Activated CD4-positive, alpha-beta T cell treated with anti-CD3 and anti-CD28 coated beads for 48 hours (primary cell): ENCODE data around the gene TIGD4.
A peak's percentile ranks its signal among the peaks of the same experiment; 100 is the strongest.
"Not testable (repeated sequence)": the region's sequence is repeated elsewhere in the genome, so short reads cannot be mapped to it uniquely, and the experiment has no call there.

Source experiments
- DNase-seq: peaks from one replicate; pipeline ENCODE4 v3.0.0-alpha.2; 2020

Gene TIGD4

DNA sequence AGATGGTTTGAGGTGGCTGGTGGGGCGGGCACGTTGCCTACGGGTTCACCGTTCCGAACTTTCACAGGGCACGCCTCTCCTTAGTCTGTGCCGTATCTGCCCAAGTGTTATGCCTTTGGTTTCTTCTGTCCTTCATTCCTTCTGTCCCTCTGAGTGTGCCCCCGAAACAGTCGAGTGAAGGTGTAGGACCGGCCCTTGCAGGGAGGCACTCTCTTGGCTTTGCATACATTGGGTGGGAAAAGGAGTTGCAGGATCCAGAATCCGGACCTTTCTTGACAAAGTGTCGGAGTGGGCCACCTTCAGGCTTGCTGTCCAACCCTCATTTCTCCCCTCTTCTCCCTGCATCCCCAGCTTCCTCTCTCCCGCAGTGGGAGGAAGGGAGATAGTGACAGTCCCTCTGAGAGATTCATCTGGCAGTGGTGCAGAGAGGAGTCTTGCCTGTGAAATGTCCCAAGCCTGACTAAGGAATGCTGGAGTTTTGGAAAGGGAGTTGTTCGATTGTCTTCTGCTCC is 793 bp upstream of the TIGD4 start:
- no peak for DNase-seq

DNA sequence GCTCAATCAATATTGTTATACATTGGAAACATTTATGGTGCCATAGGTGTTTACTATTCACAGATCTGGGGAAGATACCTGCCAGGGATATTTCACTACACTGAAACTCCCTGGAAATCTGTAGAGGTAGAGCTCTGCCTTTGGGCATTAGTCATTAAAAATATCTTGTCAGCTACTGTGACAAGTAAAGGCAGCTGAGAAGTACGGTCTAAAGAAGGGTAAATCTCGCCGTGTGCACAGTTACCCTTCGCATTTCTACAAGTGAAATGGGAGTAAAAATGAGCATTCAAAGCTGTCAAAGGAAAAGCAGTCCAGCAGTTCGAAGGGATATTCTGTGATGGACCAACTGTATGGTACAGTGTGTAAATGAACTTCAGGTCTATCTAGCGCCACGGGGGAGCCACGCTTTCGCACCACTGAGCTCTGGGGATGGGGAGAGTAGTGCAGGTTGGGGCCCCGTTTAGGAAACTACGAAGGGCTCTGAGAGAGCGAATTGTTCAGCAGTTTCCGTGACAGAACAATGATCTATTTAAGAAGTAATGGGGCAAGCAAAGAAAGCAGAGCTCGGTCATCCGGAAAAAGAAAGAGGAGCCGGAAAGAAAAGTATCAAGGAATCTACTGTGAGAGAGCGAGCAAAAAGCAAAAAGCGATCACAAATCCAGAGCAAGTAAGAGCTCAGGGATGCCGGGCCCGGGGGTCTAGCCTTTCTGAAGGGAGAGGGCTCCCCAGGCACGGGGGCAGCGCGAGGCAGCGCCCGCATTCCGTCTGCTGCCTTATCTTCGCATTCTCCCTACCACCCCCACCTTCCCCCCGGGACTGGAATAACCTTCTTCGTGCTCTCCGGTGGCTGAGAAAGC is 646 bp downstream of the TIGD4 start:
- peak; percentile 48 for DNase-seq

GRCh38 chr4:152777488-152777887 is 2.0 kb downstream of the TIGD4 start:
- no peak for DNase-seq

- DNase-seq, result no peak
Measured at GRCh38 chr4:152776352-152776751, 3.2 kb downstream of the TIGD4 start.

- DNase-seq, result no peak
Measured at GRCh38 chr4:152773953-152774352, 5.6 kb downstream of the TIGD4 start.

- DNase-seq, result no peak
Measured at GRCh38 chr4:152773339-152773738, 6.2 kb downstream of the TIGD4 start.

DNA sequence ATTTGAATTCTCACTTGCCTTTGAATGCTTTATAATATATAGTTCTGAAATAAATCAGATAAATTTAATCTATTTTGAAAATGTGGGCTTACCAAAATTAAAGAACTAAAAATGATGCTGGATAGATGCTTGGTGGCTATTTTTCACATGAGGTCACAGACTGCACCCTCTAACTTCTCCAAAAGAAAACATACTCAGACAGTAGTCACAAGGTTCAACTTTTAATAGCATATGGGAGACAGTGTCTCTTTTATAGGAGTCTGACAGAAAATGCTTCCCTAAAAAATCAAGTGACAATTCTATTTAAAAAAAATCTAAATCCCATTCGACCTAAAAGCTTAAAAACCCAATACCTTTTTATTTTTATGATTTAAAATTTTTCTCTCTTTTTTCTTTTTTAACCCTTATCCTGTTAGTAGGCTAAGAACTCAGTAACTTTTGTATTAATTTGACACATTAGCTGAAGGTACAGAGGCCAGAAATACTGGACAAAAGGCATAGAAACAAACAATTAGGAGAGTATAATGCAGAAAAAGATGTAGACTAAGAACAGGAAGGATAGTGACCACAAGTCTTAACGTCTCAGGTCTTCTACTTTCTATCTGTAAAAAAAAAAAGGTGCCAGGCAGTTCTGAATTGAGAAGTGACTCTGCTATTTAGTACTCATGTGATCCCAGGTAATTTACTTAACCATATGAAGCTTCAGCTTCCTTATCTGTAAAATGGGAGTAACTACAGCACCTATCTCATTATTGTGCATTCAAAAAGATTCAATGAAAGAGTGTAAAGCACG is 7.6 kb downstream of the TIGD4 start:
- DNase-seq, result no peak

- not testable (repeated sequence) for DNase-seq
Measured at GRCh38 chr4:152765069-152765737, 14.3 kb downstream of the TIGD4 start.

DNA sequence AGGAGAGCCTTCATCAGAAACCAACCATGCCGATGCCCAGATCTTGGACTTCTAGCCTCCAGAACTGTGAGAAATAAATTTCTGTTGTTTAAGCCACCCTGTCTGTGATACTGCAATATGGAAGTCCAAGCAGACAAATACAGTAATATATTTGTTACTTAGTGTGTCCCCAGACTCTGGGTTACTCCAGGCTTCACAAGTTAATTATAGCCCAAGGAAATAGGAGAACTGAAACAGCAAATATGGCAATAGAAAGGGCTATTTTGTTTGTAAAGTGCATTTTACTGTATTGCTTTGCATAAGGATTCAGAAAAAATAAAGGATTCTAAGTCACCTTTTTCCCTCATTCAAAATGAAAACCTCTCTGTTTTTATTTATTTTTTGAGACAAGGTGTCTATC is 15.7 kb downstream of the TIGD4 start:
- DNase-seq, result no peak

- DNase-seq, result no peak
Measured at GRCh38 chr4:152748619-152749018, 30.9 kb downstream of the TIGD4 start.

- no peak for DNase-seq
Measured at GRCh38 chr4:152747444-152747843, 32.1 kb downstream of the TIGD4 start.

DNA sequence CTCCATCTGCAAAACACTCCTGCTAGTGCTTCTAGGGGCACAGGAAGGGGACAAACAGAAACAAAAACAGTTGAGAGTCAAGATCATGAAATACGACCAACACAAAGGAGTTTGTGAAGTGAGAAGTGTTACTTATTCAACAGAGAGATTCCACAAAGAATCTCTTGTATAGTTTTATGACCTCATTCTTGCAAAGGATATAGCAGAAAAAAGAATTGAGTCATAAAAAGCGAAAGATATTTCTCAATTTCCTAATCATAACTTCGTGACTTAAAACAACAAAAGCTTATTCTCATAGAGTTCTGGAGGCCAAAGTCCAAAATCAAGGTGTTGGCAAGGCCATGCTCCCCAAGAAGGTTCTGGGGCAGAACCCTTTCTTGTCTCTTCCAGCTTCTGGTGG is 40.7 kb downstream of the TIGD4 start:
- no peak for DNase-seq

DNA sequence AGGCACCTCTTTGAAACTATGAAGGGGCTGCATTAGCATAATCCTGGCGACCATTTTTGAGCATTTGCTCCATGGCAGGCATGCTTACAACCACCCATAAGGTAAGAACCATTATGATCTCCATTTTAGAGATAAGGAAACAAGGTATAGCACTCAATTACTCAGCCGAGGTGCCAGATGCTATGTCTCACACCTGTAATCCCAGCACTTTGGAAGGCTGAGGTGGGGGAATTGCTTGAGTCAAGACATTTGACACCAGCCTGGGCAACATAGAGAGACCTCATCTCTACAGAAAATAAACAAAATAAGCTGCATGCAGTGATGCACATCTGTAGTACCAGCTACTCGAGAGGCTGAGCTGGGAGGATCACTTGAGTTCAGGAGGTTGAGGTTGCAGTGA is 43.6 kb downstream of the TIGD4 start:
- no peak for DNase-seq

DNA sequence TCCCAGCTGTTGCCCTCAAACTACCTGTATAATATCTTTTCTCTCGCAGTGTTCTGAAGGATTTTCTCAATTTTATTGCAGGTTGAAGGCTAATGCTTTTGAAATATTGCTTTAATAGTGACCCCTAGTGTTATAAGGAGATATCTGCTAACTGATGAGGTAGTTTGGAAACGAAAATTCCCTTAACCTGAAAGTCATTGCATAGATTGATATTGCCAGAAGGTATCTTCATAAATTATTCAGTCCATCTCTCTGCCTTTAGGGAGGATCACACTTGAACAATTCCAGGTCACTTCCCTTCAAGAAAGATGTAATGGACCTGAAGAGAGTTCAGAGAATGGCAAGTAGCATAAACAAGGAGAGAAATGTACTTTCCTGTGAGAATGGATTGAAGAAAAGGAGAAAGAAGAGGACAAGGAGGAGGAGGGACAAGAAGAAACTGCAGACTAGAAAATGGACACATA is 44.1 kb downstream of the TIGD4 start:
- no peak for DNase-seq

DNA sequence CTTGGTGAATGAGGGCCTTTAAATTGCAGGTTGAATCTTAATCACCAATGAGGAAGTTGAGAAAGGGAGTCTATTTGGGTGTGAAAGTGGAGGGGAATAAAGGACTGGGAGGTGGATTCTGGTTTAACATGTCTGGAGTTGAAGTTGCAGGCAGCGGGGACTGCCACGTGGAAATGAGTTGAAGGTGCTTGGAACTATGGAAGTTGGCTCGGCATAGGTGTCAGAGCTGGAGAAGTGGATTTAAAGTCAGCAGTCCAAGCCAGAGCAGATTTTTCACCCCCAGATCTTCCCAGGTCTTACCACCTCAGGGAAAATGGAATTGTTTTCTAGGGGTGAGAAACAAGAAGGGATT is 44.9 kb downstream of the TIGD4 start:
- DNase-seq, result no peak

DNA sequence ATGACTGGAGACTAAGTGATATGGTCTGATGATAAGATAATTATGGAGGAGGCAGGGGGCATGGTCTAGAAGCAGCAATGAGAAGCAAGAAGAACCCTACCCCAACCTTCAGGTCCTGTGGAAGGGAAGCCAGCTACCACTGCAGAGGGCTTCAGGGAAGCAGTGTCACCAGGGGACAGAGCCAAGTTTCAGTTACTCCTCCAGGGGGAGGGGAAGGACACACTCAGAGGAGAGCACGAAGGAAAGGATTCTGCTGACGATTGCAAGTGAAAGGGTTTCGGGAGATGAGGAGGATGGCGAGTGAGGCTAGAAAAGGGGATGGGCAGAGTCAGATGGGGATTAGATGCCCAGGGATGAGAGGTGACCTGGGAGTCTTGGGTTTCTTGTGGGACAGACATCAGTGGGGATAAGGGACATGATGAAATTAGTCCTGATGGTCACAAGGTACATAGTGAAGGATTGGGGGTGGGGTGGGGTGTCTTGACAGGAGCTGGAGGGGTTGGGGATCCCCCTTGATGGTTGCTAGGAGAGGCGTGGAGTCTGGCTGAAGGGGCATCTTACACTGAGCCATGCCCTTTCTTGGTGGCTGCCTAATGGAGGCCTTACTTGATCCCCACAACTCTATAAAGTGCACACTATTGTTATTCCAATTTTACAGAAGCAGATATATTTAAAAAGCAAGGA is 45.4 kb downstream of the TIGD4 start:
- DNase-seq, result no peak

GRCh38 chr4:152731997-152732396 is 47.5 kb downstream of the TIGD4 start:
- no peak for DNase-seq

DNA sequence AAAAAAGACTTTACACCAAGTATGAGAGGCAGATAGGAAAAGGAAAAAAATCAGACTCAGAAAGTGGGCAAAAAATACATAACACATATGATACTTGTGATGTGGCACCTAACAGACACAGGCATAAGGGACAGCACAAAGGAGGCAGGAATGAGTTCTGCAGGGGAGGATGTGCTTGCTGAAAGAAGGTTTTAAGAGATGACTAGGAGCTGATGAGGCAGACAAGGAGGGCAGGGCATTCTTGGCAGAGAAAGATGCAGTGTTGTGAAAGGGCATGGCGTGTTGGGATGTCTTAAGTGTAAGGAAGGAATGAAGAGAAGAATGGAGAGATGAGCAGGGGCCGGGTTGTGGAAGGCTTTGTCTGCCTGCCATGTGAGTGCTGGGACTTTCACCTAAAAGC is 50.1 kb downstream of the TIGD4 start:
- no peak for DNase-seq

DNA sequence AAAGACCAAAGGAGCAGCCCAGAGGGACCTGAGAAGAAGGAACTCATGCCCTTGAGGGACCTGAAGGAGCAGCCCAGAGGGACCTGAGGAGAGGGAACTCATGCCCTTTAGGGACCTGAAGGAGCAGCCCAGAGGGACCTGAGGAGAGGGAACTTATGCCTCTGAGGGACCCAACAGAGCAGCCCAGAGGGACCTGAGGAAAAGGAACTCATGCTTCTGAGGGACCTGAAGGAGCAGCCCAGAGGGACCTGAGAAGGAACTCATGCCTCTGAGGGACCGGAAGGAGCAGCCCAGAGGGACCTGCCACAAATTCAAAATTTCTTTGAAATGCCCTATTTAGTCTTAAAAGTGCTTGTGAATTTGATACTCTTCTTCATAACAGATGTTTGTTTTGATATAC is 51.2 kb downstream of the TIGD4 start:
- no peak for DNase-seq

- DNase-seq, result no peak
Measured at GRCh38 chr4:152727784-152728183, 51.7 kb downstream of the TIGD4 start.

DNA sequence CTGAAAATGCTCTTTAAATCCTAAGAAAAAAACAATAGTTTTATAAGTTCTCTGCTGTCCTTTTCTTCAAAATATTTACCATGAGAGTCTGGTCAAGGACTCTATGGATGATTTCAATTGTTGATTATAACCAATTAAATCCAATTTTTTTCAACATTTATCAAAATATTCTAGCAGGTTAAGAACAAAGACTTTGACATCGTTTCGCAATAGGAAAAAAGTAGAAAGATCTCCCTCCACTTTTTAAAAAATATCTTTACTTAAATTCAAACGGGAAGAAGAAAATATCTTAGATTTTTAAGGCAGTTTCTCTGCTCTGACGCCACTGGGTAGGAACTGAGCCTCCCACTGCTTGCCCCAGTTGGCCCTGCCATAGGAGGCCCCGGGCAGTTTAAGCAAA is 55.0 kb downstream of the TIGD4 start:
- DNase-seq, result no peak

GRCh38 chr4:152723236-152723635 is 56.3 kb downstream of the TIGD4 start:
- no peak for DNase-seq
